IMR-90 (cell line): ENCODE results near the gene ADGRB3.

Experiments
- CTCF ChIP-seq: conservative IDR thresholded peaks from 2 replicates; pipeline ENCODE4 v1.5.1; 2012; ENCODE audit warnings: mild to moderate bottlenecking, low read depth, low read length, improper control_type of control experiment
- POLR2A ChIP-seq: IDR thresholded peaks from 2 replicates; pipeline ENCODE4 v1.6.1; 2012; ENCODE audit warnings: mild to moderate bottlenecking, low read depth, low read length
- RAD21 ChIP-seq: IDR thresholded peaks from 2 replicates; pipeline ENCODE4 v1.6.1; 2012; ENCODE audit warnings: low read length, improper control_type of control experiment
- RFX5 ChIP-seq: IDR thresholded peaks from 2 replicates; pipeline ENCODE4 v1.8.0; 2012; ENCODE audit warnings: low read depth, mild to moderate bottlenecking, low read length, moderate library complexity
- SMC3 ChIP-seq: fragments of 150-350 bp; IDR thresholded peaks from 2 replicates; pipeline ENCODE4 v1.6.1; 2016; ENCODE audit warnings: low read depth, mild to moderate bottlenecking, antibody characterized with exemption, low read length, moderate library complexity

- TF ChIP-seq CTCF, result no peak
- TF ChIP-seq SMC3, result no peak
- no peak for TF ChIP-seq POLR2A
- no peak for TF ChIP-seq RFX5
- TF ChIP-seq RAD21, result no peak
Observed at GRCh38 chr6:69232008-69232407, 596.9 kb downstream of the ADGRB3 start.
